Peyer's patch (tissue), 4 donors: ENCODE measurements around the gene SEC24C. TPM values are rescaled to one million over a fixed set of nuclear protein-coding genes. Genes with fewer than 3 reads are reported as not detected.

Experiments
- DNase-seq, 3 donors: peaks; one replicate each; pipeline ENCODE4 v3.0.0-alpha.2; 2017 to 2019
- H3K27ac ChIP-seq, 4 donors: fragments of 200-600 bp; sonication (generic); one replicate each; pipeline ENCODE4 v1.5.1; 2016 to 2019
- H3K27me3 ChIP-seq, 2 donors: fragments of 200-600 bp; sonication (generic); one replicate each; pipeline ENCODE4 v1.5.1; 2019
- H3K36me3 ChIP-seq, 3 donors: fragments of 200-600 bp; sonication (generic); one replicate each; pipeline ENCODE4 v1.5.1; 2016 to 2019
- H3K4me1 ChIP-seq, 4 donors: fragments of 200-600 bp; sonication (generic); one replicate each; pipeline ENCODE4 v1.5.1; 2016 to 2019
- H3K4me3 ChIP-seq, 4 donors: fragments of 200-600 bp; sonication (generic); 1 replicate in 3 of 4; 2 replicates in 1 of 4; pipeline ENCODE4 v1.5.1; 2016 to 2019; ENCODE audit warnings: mild to moderate bottlenecking in 1 of 4
- H3K9me3 ChIP-seq, 4 donors: fragments of 200-600 bp; sonication (generic); one replicate each; pipeline ENCODE4 v1.5.1; 2016 to 2019; ENCODE audit warnings: mild to moderate bottlenecking in 1 of 4
- POLR2A ChIP-seq, 2 donors: fragments of 450-650 bp; IDR thresholded peaks; one replicate each; pipeline ENCODE4 v1.5.1; 2017; ENCODE audit warnings: antibody characterized with exemption in 2 of 2, mild to moderate bottlenecking in 2 of 2, moderate library complexity in 2 of 2
- total RNA-seq, 4 donors: library from RNA; depleted of rRNA; stranded (reverse); fragments of >200 nt; gene quantifications; one replicate each; pipeline ENCODE4 v1.1.0, GENCODE V29; 2016
- TF ChIP-seq, protein P1 (sequence below), 6 experiments: fragments of 450-650 bp in 4 of 6; fragments of 200-600 bp in 2 of 6; sonication (generic) in 1 of 6; IDR thresholded peaks; one replicate each; pipeline ENCODE4 v1.5.1; 2017 to 2019; ENCODE audit warnings: antibody characterized with exemption in 6 of 6, mild to moderate bottlenecking in 3 of 6, moderate library complexity in 1 of 6

Gene SEC24C
- total RNA-seq, 4 donors from 2014 or later, result 48.7 to 81.5 (median 79.9) TPM

DNA sequence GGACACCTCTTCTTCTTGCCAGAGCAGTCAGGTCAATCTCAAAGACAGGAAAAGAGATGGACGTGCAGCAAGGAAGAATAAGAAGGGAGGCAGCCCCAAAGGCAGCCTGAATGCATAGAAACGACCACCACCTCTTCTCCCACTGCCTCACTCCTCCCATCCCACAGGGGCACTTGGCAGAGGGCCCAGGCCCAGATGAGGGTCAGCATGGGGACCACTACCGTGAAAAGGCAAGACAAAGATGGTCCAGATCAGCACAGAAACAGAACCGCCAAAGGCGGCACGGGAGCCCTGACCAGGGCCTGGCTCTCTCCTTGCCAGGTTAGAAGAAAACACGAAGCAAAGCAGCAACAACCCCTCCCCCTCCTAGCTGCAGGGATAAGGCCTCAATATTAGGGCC lies 69.2 kb downstream of the SEC24C start:
- H3K9me3 ChIP-seq, result no peaks in the 10 kb centered on the region
- peaks cover 0 to 49% (median 0%) of the 10 kb centered on the region in 3 donors for H3K36me3 ChIP-seq
- H3K4me3 ChIP-seq, result no peak overlapping the region
- H3K27me3 ChIP-seq, result no peaks in the 10 kb centered on the region
- no peak for DNase-seq
- no peak overlapping the region for H3K27ac ChIP-seq
- no peak for TF ChIP-seq POLR2A (IDR thresholded peaks at IDR 0.05)
- TF ChIP-seq, protein P1, sequence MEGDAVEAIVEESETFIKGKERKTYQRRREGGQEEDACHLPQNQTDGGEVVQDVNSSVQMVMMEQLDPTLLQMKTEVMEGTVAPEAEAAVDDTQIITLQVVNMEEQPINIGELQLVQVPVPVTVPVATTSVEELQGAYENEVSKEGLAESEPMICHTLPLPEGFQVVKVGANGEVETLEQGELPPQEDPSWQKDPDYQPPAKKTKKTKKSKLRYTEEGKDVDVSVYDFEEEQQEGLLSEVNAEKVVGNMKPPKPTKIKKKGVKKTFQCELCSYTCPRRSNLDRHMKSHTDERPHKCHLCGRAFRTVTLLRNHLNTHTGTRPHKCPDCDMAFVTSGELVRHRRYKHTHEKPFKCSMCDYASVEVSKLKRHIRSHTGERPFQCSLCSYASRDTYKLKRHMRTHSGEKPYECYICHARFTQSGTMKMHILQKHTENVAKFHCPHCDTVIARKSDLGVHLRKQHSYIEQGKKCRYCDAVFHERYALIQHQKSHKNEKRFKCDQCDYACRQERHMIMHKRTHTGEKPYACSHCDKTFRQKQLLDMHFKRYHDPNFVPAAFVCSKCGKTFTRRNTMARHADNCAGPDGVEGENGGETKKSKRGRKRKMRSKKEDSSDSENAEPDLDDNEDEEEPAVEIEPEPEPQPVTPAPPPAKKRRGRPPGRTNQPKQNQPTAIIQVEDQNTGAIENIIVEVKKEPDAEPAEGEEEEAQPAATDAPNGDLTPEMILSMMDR (IDR thresholded peaks at IDR 0.05), result no peak
- peaks cover 0 to 10% (median 0%) of the 10 kb centered on the region in 4 donors for H3K4me1 ChIP-seq

DNA sequence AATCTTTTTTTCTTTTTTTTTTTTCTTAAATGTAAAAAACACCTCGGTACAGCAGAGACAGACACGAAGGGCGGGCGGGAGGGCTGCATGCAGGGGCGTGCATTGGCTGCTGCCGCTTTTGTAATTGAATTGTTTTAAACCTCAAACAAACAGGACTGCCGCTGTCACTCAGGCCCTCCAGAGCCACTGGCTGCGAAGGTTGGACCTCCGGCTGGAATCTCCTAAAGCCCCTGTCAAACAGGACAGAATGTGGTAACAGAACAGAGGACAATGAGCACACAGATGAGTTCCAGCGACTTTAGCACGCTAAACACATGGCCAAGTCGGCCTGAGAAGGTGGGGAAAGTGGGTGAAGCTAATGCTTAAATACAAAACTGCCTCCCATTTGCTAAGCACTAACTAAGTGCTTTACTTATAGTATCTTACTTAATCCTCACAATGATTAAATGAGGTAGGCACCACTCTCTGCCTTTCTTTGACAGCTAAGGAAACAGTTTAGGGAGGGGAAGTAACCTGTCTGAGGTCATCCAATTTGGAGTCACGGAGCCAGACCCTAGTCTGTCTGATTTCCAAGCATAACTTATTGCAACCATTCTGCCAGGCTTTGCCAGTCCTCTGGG lies 70.2 kb downstream of the SEC24C start:
- no peaks in the 10 kb centered on the region for H3K27me3 ChIP-seq
- H3K4me1 ChIP-seq, result peaks cover 0 to 13% (median 0%) of the 10 kb centered on the region in 4 donors
- peaks cover 0 to 50% (median 0%) of the 10 kb centered on the region in 3 donors for H3K36me3 ChIP-seq
- H3K27ac ChIP-seq, result no peak overlapping the region
- no peak overlapping the region for H3K4me3 ChIP-seq
- TF ChIP-seq, protein P1 (IDR thresholded peaks at IDR 0.05), result no peak
- no peak for TF ChIP-seq POLR2A (IDR thresholded peaks at IDR 0.05)
- no peak for DNase-seq
- no peaks in the 10 kb centered on the region for H3K9me3 ChIP-seq

DNA sequence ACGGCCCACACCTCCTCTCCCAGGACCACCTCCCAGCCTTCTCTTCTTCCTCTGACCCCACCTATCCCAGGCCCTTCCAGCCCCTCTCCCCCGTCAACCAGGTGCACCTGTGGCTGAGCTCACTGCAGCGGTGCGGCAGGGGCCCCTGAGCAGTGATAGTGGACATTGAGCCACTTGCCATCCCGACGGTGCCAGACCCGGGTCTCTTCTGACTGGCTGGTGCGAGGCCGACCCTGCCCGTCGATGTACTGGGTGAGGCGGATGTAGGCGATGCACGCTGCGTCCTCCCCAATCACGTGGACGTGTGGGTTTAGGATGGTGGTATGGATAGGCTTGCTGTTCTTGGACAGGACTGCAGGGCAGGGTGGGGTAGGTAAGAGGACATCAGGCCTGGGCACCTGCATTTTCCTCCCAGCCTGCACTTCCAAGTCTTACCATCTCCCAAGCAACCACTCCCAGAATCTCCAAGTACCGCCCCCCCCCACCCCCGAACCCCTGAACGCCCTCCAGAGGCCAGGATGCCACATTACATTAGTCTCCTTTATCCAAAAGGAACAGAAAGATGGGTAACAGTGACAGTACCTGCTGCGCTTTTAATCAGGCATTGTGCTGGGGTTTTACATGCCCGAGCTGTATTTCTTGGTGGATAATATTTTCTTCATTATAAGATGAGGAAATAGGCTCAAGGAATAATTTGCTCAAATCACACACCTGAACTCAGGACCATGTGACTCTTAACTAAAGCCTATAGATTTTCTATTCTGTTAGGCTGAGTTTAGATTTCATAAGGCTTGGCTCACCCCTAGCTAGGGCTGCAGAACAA lies 70.9 kb downstream of the SEC24C start:
- H3K36me3 ChIP-seq, result peaks cover 0 to 56% (median 0%) of the 10 kb centered on the region in 3 donors
- no peaks in the 10 kb centered on the region for H3K27me3 ChIP-seq
- TF ChIP-seq POLR2A (IDR thresholded peaks at IDR 0.05), result no peak
- TF ChIP-seq, protein P1 (IDR thresholded peaks at IDR 0.05), result no peak
- no peaks in the 10 kb centered on the region for H3K9me3 ChIP-seq
- no peak overlapping the region for H3K27ac ChIP-seq
- peaks cover 0 to 16% (median 0%) of the 10 kb centered on the region in 4 donors for H3K4me1 ChIP-seq
- no peak overlapping the region for H3K4me3 ChIP-seq
- DNase-seq, result no peak

DNA sequence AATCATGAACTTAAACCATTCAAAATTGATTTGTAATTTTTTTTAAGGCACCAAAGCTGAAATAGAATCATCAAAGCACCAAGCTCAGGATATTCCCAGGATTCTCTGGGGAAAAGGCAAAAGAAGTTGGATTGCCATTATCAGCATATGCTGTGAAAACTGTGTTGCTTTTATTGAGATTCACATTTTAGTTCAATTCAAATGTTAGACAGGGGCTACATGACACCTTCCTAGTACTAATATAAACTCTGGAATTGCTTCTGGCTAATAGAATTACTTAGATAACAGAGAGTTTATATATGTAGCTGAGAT lies 71.5 kb downstream of the SEC24C start:
- no peak for TF ChIP-seq POLR2A (IDR thresholded peaks at IDR 0.05)
- TF ChIP-seq, protein P1 (IDR thresholded peaks at IDR 0.05), result no peak
- Histone ChIP-seq H3K9me3 (no peaks in the 10 kb centered on the region), H3K27me3 (no peaks in the 10 kb centered on the region), H3K36me3 (peaks cover 0 to 56% (median 0%) of the 10 kb centered on the region in 3 donors), H3K27ac (no peak overlapping the region), H3K4me1 (peaks cover 0 to 11% (median 0%) of the 10 kb centered on the region in 4 donors), H3K4me3 (no peak overlapping the region)
- no peak for DNase-seq

DNA sequence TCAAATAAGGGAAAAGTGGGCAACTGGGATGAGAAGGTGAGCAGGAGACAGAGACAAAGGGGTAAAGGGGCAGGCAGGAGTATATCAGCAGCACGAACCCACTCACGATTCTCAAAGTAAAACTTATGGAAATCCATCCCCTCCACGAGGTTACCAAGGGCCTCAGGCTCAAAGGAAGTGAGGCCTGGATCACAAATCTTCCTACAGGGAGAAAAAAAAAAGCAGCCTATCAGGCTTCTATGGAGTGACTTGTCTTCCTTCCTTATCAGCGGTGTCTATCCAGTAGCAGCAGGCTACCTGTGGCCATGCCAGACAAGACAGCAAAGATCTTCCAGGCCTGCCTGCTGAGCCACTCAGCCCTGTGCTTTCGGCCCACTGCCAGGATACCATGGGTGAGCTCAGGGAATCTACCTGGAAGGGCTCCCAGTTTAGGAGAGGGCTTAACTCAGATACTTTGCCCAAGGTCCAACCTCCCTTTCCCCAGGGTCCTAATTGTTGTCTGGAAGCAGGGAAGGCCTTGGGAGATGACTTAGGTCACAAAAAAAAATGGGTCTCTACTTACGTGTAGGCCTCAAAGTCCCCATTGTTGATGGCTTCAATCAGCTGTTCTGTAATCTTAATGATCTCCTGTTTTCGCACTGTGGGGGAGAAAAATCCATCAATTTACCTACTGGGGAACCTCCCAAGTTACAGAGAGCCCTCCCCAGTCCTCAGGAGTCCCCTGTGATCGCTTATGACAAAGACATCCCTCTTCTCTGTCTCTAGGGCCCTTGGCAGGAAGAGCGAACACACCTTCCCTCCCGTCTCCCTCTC lies 73.0 kb downstream of the SEC24C start:
- H3K36me3 ChIP-seq, result peaks cover 0 to 70% (median 0%) of the 10 kb centered on the region in 3 donors
- H3K27me3 ChIP-seq, result no peaks in the 10 kb centered on the region
- no peaks in the 10 kb centered on the region for H3K9me3 ChIP-seq
- peak overlapping the region in 1 of 4 donors; percentile 16 for H3K27ac ChIP-seq
- H3K4me1 ChIP-seq, result peaks cover 0 to 10% (median 0%) of the 10 kb centered on the region in 4 donors
- H3K4me3 ChIP-seq, result no peak overlapping the region
- no peak for TF ChIP-seq POLR2A (IDR thresholded peaks at IDR 0.05)
- peak in 1 of 3 donors; percentile 40 for DNase-seq
